ENCODE measurements around the gene CCSER1. TPM values are rescaled to one million over a fixed set of nuclear protein-coding genes. Genes with fewer than 3 reads are reported as not detected.
A peak's percentile ranks its signal among the peaks of the same experiment; 100 is the strongest.
"Not testable (repeated sequence)": the region's sequence is repeated elsewhere in the genome, so short reads cannot be mapped to it uniquely, and the experiment has no call there.

The CCSER1 gene
- total RNA-seq, 1 donor, result under 0.01 TPM

DNA sequence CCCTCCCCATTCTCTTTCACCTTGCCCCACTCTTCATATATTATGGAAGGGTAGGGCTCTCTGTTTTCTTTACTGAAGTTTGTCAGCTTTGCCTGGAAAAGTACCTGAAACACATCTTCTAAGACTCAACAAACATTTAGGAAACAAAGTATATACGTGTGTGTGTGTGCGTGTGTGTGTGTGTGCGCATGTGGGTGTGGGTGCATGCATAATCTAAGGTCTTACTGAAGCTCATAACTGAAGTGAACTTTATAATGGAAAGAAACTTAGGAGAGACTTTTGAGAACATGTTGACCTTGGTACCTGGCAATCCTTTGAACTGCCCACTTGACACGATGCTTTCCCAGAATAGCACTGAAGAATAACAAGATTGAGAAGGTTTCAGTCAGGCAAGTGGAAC lies 1190.2 kb downstream of the CCSER1 start:
- no peak overlapping the region for H3K4me3 ChIP-seq (ENCODE audit: low read depth, low read length)
- TF ChIP-seq, protein P1, sequence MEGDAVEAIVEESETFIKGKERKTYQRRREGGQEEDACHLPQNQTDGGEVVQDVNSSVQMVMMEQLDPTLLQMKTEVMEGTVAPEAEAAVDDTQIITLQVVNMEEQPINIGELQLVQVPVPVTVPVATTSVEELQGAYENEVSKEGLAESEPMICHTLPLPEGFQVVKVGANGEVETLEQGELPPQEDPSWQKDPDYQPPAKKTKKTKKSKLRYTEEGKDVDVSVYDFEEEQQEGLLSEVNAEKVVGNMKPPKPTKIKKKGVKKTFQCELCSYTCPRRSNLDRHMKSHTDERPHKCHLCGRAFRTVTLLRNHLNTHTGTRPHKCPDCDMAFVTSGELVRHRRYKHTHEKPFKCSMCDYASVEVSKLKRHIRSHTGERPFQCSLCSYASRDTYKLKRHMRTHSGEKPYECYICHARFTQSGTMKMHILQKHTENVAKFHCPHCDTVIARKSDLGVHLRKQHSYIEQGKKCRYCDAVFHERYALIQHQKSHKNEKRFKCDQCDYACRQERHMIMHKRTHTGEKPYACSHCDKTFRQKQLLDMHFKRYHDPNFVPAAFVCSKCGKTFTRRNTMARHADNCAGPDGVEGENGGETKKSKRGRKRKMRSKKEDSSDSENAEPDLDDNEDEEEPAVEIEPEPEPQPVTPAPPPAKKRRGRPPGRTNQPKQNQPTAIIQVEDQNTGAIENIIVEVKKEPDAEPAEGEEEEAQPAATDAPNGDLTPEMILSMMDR (IDR thresholded peaks at IDR 0.05; ENCODE audit: insufficient read depth, low read length), result no peak
- no peak for DNase-seq (ENCODE audit: low read depth)

DNA sequence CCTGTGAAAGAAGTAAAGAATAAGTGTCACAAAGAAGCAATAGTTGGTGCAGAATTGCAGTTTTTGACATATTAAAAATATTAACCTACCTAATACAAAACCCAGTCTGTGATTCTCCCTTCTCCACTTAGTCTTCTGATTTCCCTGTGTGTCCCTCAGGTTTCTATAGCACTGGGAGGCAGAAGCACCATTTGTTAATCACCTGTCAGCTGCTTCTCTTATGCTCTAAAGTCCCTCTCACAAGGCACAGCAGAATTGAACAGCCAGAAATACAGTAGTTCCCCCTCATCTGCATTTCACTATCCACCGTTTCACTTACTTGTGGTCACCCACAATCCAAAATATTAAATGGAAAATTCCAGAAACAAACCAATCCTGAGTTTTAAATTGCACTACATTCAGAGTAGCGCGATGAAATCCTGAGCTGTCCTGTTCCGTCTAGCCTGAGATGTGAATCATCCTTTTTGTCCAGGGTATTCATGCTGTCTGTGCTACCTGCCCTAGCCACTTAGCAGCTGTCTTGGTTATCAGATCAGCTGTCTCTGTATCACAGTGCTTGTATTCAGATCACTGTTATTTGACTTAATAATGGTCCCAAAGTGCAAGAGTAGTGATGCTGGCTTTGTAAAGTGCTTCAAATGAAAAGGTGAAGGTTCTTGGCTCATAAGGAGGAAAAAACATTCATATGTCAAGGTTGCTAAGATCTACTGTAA lies 1192.5 kb downstream of the CCSER1 start:
- DNase-seq (ENCODE audit: low read depth), result no peak
- H3K4me3 ChIP-seq (ENCODE audit: low read depth, low read length), result no peak overlapping the region
- TF ChIP-seq, protein P1 (IDR thresholded peaks at IDR 0.05; ENCODE audit: insufficient read depth, low read length), result no peak

DNA sequence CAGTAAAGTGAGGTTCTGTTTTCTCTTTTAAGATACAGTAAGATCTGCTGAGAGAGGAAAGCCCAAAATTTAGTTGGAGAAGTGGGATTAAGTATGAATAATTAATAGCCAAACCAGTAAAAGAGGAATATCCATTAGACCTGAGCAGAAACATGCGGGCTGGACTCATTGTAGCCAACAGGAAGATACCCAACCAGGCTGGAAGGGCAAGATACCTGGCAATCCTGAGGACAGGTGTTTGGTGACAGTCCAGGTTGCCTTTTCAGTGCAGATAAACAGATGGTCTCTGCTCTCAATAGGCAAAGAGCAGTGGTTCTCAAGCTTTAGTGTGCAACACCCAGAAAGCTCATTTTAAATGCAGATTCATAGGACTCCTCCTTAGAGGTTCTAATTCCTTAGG lies 1195.8 kb downstream of the CCSER1 start:
- no peak overlapping the region for H3K4me3 ChIP-seq (ENCODE audit: low read depth, low read length)
- no peak for DNase-seq (ENCODE audit: low read depth)

DNA sequence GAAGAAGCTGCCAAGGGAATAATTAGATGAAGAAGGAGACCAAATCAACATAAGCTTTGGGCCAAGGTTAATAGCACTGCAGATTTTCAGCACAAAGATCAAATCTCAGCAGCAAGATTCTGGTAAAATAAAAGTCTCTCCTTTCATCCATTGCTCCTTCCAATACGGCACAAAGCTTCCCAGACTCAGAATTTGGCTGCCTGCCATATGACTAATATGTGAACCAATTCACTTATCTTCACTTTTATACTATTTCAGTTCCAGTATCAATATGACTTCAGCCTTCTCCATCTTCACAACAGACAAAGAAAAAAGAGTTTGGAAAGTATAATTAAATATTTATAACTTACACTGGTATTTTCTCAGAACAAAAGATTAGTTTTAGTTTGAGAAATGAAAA lies 1198.3 kb downstream of the CCSER1 start:
- TF ChIP-seq, protein P1 (IDR thresholded peaks at IDR 0.05; ENCODE audit: insufficient read depth, low read length), result no peak
- peak; percentile 85 for DNase-seq (ENCODE audit: low read depth)
- H3K4me3 ChIP-seq (ENCODE audit: low read depth, low read length), result no peak overlapping the region

More for the DNA sequence above, 1195.8 kb downstream of the CCSER1 start:
- TF ChIP-seq, protein P1 (IDR thresholded peaks at IDR 0.05; ENCODE audit: insufficient read depth, low read length), result no peak

DNA sequence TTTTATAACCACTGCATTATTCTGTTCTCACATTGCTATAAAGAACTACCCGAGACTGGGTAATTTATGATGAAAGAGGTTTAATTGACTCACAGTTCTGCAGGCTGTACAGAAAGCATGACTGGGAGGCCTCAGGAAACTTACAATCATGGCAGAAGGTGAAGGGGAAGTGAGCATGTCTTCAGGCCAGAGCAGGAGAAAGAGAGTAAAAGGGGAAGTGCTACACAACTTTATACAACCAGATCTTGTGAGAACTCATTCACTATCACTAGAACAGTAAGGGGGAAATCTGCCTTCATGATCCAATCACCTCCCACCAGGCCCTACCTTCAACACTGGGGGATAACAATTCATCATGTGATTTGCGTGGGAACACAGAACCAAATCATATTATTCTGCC lies 1199.0 kb downstream of the CCSER1 start:
- not testable (repeated sequence) for H3K4me3 ChIP-seq (ENCODE audit: low read depth, low read length); DNase-seq (ENCODE audit: low read depth)

DNA sequence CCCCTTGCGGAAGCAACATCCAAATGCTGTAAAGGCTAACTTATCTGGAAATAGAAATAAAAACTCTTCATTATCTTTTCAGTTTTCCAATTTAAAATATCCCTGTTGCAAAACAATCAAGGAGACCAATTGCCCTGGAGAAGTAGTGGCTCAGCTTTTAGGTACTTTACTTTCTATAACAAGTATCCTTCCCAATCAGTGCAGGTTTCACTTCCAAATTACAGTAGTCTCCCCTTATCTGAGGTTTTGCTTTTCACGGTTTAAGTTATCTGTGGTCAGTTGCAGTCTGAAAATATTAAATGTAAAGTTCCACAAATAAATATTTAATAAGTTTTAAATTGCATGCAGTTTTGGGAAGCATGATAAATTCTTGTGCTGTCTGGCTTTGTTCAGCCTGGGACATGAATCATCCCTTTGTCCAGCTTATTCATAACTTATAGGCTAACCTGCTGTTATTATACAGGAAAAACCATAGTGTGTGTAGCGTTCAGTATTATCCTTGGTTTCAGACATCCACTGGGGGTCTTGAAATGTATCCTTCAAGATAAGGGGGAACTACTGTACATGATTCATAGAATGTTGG lies 1203.5 kb downstream of the CCSER1 start:
- H3K4me3 ChIP-seq (ENCODE audit: low read depth, low read length), result no peak overlapping the region
- peak; percentile 2 for DNase-seq (ENCODE audit: low read depth)

DNA sequence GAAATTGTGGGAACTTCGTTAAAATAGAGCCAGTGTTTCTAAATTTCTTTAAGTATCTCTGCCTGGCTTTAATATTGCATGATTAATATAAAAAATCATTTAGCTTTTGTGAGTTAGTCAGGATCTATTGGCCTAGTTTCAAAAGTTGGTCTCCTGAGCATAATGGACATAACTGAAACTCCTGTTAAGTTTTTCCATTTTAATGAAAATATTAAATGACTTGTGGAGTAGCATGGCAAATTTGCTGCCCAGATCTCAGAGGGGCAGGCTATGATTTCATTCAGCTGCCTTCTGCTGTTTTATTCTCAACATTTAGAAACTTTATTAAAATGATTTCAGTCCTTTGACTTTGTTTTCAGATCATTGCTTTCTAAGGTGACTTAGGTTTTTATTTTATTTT lies 1213.6 kb downstream of the CCSER1 start:
- H3K4me3 ChIP-seq (ENCODE audit: low read depth, low read length), result no peak overlapping the region
- DNase-seq (ENCODE audit: low read depth), result no peak
- TF ChIP-seq, protein P1 (IDR thresholded peaks at IDR 0.05; ENCODE audit: insufficient read depth, low read length), result no peak

More for the DNA sequence above, 1203.5 kb downstream of the CCSER1 start:
- TF ChIP-seq, protein P1 (IDR thresholded peaks at IDR 0.05; ENCODE audit: insufficient read depth, low read length), result no peak

Data from fibroblast of the aortic adventitia (primary cell).